Cardiac muscle cell (in vitro differentiated cells and primary cell): ENCODE results near the gene RAI1. TPM values are rescaled to one million over a fixed set of nuclear protein-coding genes. Genes with fewer than 3 reads are reported as not detected.
A peak's percentile ranks its signal among the peaks of the same experiment; 100 is the strongest.

Experiments
- DNase-seq, 2 donors: peaks; one replicate each; pipeline versions ENCODE4 v3.0.0 to v3.0.0-alpha.2; 2010 to 2017; ENCODE audit warnings: low read depth in 1 of 2, low spot score in 1 of 2
- H3K27ac ChIP-seq: fragments of 200-600 bp; sonication (generic); 2 replicates; pipeline ENCODE4 v1.5.1; 2016
- H3K27me3 ChIP-seq: fragments of 200-600 bp; sonication (generic); 2 replicates; pipeline ENCODE4 v1.6.0; 2016; ENCODE audit warnings: control low read depth
- H3K36me3 ChIP-seq: fragments of 200-600 bp; sonication (generic); 2 replicates; pipeline ENCODE4 v1.5.1; 2016; ENCODE audit warnings: control low read depth
- H3K4me1 ChIP-seq: fragments of 200-600 bp; sonication (generic); 2 replicates; pipeline ENCODE4 v1.8.1; 2017; ENCODE audit warnings: low read depth, mild to moderate bottlenecking, mixed run types
- H3K4me3 ChIP-seq: fragments of 200-600 bp; sonication (generic); 2 replicates; pipeline ENCODE4 v1.5.1; 2016; ENCODE audit warnings: mild to moderate bottlenecking
- H3K9me3 ChIP-seq: fragments of 200-600 bp; sonication (generic); 2 replicates; pipeline ENCODE4 v1.5.1; 2017; ENCODE audit warnings: low read depth, mild to moderate bottlenecking, control low read depth
- polyA plus RNA-seq: library from polyadenylated mRNA; unstranded; fragments of >200 nt; fragmentation: Nextera tagmentation; extraction: Ambion mirVana; gene quantifications from 2 replicates; pipeline ENCODE4 v1.2.1, GENCODE V29; 2016
- total RNA-seq: library from RNA; depleted of rRNA; stranded (reverse); fragments of >200 nt; gene quantifications from 2 replicates; pipeline ENCODE4 v1.2.3, GENCODE V29; 2016
- TF ChIP-seq, protein P1 (sequence below): IDR thresholded peaks from 2 replicates; pipeline ENCODE4 v1.5.1; 2012; ENCODE audit warnings: low read depth, mild to moderate bottlenecking, low read length

The RAI1 gene
- total and polyA plus RNA-seq, 2 experiments from 2014 or later: 20.2 to 46.2 TPM

DNA sequence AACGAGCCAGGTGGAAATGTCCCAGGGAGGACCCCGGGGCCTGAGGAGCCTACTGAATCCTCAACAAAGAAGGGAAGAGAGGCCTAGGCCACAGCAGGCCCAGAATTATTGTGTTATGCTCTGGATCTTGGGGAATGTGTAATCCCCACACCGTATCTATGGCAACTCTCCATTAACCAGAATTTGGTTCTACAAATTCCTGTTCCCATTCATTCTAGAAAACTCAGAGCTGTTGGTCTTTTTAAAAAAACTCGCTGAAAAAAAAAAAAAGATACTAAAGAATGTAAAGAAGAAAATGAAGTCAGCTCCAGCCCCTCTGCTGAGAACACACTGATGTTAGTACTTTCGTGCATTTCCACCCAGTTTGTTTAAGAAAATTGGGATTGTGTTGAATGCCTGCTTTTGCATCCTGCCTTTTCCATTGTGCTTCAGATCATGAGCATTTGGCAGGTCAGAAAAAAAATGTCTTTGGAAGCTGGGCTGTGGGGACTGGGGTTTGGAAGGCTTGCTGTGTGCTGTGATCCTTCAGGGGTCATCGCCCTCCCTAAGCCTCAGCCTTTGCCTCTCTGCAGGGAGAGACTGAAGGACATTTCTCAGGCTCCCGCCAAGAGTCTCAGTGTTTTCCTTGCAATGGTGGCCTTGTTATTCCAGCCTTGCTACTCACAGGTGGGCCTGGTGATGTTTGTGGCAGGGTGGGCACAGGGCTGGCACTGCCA is 86.1 kb downstream of the RAI1 start:
- H3K9me3 ChIP-seq: no peaks in the 10 kb centered on the region
- H3K4me3 ChIP-seq: no peak overlapping the region
- H3K4me1 ChIP-seq: peaks cover 40% of the 10 kb centered on the region
- no peaks in the 10 kb centered on the region for H3K27me3 ChIP-seq
- DNase-seq: no peak
- peak overlapping the region; percentile 40 for H3K27ac ChIP-seq
- TF ChIP-seq, protein P1, sequence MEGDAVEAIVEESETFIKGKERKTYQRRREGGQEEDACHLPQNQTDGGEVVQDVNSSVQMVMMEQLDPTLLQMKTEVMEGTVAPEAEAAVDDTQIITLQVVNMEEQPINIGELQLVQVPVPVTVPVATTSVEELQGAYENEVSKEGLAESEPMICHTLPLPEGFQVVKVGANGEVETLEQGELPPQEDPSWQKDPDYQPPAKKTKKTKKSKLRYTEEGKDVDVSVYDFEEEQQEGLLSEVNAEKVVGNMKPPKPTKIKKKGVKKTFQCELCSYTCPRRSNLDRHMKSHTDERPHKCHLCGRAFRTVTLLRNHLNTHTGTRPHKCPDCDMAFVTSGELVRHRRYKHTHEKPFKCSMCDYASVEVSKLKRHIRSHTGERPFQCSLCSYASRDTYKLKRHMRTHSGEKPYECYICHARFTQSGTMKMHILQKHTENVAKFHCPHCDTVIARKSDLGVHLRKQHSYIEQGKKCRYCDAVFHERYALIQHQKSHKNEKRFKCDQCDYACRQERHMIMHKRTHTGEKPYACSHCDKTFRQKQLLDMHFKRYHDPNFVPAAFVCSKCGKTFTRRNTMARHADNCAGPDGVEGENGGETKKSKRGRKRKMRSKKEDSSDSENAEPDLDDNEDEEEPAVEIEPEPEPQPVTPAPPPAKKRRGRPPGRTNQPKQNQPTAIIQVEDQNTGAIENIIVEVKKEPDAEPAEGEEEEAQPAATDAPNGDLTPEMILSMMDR: no peak
- H3K36me3 ChIP-seq: no peaks in the 10 kb centered on the region

DNA sequence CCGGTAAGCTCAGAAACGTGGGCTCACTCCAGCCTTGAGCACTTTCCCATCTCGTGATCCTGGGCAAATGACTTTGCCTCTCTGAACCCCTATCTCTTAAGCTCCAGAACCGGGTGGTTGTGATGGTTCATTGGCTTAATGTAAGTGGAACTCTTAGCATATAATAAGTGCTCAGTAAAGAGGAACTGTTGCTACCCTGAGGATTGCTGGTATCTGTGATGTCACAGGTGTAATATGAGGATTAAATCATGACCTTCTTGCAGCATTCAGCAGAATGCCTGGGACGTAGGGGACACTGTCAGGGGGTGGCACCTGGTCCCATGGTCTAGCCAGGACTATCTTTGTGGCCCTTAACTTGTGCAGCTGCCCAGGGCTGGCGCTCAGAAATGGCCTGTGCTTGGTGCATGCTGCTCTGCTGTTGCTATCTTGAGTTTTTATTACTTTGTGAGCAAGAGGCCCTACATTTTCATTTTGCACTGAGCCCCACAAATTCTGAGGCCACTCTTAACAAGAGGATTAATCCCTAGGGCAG is 86.7 kb downstream of the RAI1 start:
- peaks cover 33% of the 10 kb centered on the region for H3K4me1 ChIP-seq
- no peaks in the 10 kb centered on the region for H3K9me3 ChIP-seq
- no peak for DNase-seq
- no peaks in the 10 kb centered on the region for H3K27me3 ChIP-seq
- no peaks in the 10 kb centered on the region for H3K36me3 ChIP-seq
- H3K27ac ChIP-seq: no peak overlapping the region
- no peak overlapping the region for H3K4me3 ChIP-seq
- TF ChIP-seq, protein P1: no peak

DNA sequence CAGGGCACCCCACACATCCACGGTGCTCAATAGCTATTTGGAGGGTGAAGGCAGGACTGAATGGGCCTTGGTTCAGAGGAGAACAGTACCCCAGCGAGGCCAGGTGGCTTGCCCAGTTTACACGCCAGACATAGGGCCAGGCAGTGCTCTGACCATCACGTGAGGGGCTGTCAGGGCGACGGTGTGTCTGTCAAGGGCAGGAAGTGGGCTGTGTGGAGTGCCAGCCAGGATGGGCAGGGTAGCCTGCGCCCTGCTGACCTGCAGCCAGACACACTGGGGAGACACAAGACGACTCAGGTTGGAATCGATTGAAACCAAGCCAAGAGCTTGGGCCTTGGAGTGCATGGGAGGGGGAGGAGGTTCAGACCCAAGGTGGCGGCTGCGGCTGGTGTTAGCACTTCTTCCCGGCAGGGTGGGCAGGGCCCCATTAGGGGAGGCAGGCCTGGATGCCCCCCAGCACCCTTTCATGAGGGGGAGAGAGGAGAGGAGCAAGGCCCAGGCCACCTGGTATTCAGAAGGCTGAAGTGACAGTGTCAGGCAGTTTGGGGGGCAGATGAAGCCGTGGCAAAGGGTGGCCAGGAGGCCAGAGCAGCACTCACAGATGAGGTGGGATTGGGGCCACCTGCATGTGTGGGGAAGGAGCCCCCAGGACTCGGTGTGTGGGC is 87.3 kb downstream of the RAI1 start:
- TF ChIP-seq, protein P1: no peak
- H3K9me3 ChIP-seq: no peaks in the 10 kb centered on the region
- no peak overlapping the region for H3K4me3 ChIP-seq
- DNase-seq: no peak
- no peaks in the 10 kb centered on the region for H3K36me3 ChIP-seq
- H3K27ac ChIP-seq: no peak overlapping the region
- no peaks in the 10 kb centered on the region for H3K27me3 ChIP-seq
- peaks cover 27% of the 10 kb centered on the region for H3K4me1 ChIP-seq

DNA sequence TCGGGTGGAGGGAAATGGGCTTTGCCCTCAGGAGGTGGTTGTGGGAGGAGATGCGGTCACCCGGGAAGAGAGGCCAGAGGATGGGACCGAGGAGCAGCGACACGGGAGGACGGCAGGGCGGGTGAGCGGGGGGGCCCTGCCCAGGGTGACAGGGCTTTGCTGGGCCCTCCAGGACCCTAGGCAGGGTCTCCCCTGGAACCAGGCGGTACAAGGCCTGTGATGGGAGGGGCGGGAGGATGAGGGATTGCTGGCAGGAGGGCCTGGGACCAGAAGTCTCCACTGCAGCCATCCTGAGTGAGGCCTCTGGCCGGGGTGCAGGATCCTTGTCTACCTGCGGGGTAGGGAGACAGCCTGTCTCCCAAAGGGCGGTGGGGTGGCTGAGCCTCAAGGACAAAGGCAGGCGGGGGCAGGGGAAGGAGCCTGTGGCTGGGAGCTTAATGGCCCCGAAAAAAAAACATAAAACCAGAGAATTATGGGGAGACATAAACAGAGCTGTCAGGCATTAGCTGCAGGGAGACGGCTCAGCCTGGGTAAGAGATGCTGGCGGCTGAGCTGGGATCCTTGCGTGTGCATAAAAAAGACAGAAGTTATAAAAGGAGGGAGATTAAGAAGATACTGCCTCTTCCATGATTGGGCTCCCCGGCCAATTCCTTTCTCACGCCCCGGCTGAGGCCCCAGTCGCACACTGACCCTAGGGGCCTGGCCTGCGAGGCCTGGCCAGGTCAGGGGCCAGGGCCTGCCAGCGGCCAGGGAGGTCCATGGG is 88.8 kb downstream of the RAI1 start:
- Histone ChIP-seq H3K27ac (no peak overlapping the region), H3K4me1 (peaks cover 27% of the 10 kb centered on the region), H3K36me3 (no peaks in the 10 kb centered on the region), H3K9me3 (no peaks in the 10 kb centered on the region), H3K4me3 (no peak overlapping the region), H3K27me3 (no peaks in the 10 kb centered on the region)
- TF ChIP-seq, protein P1: no peak
- DNase-seq: no peak

DNA sequence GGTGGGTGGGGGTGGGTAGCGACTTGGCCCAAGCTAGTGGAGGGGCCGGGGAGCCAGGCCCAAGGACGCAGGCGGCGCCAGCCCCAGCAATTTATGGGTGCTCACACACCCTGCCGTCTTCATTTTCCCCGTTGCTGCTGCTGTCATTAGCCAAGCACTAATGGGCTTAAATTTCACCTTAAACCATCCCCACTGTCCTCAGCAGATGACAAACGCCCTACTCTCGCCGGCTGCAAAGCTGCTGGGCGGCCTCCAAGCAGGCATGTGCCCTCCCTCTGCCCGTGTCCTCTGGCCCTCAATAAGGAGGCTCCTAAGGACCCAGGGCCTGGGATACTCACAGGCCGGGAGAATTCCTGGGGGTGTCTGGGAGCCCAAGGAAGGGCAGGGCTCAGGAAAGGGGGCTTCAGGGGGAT is 89.4 kb downstream of the RAI1 start:
- Histone ChIP-seq H3K27ac (no peak overlapping the region), H3K4me1 (peaks cover 27% of the 10 kb centered on the region), H3K9me3 (no peaks in the 10 kb centered on the region), H3K27me3 (no peaks in the 10 kb centered on the region), H3K36me3 (no peaks in the 10 kb centered on the region), H3K4me3 (no peak overlapping the region)
- TF ChIP-seq, protein P1: no peak
- no peak for DNase-seq
